K562 (cell line): ENCODE results near the gene DEFB124. TPM values are rescaled to one million over a fixed set of nuclear protein-coding genes. Genes with fewer than 3 reads are reported as not detected.

ENCODE experiments used
- ATAC-seq: fragments of 200-7000 bp; cut with Tn5 transposase; 3 replicates; pipeline ENCODE4 v1.9.1; 2020; ENCODE audit warnings: moderate library complexity
- BruUV-seq: library from RNA; stranded (reverse); fragments of 400-500 nt; replicated peaks from 2 replicates; lab custom pipeline; 2021; lab: Mats Ljungman, UMichigan
- CTCF ChIA-PET: fragments of 300-600 bp; formaldehyde crosslinking; extraction: SDS; loops from one replicate; lab custom pipeline; 2021; ENCODE audit warnings: low intra/inter-chr PET ratio; lab: Yijun Ruan, JAX
- POLR2A ChIA-PET: fragments of 300-600, 350-650 bp; sonication (Branson Sonifier 250); formaldehyde crosslinking; extraction: SDS; loops from one replicate; lab custom pipeline; 2021; ENCODE audit warnings: antibody characterized with exemption, inconsistent platforms; lab: Yijun Ruan, JAX
- DNase-seq, 4 experiments: peaks; one replicate each; pipeline versions ENCODE4 v3.0.0 to v3.0.0-alpha.2; 2011 to 2018; ENCODE audit warnings: low spot score in 3 of 4, mixed read lengths in 3 of 4; ENCODE audit errors: extremely low read depth in 1 of 4
- FAIRE-seq: peaks from 2 replicates; lab custom pipeline; 2011; peaks lifted over from hg19 to GRCh38; lab: Jason Lieb, UNC
- H2AFZ ChIP-seq: 2 replicates; pipeline ENCODE4 v1.6.0; 2011; ENCODE audit warnings: low read depth, low read length, control low read depth, inconsistent platforms
- H3K27ac ChIP-seq: fragments of 200-600 bp; 3 replicates; pipeline ENCODE4 v1.8.0; 2011; ENCODE audit warnings: low read depth, mild to moderate bottlenecking, control low read depth, inconsistent platforms, low read length, moderate library complexity, mixed read lengths; ENCODE audit errors: extremely low read depth
- H3K27me3 ChIP-seq, 2 experiments: fragments of 300-600 bp in 1 of 2; 2 replicates in 1 of 2; 3 replicates in 1 of 2; pipeline versions ENCODE4 v1.6.0 to v1.8.0; 2011; ENCODE audit warnings: inconsistent platforms in 2 of 2, low read length in 2 of 2, mild to moderate bottlenecking in 1 of 2, mixed read lengths in 1 of 2, moderate library complexity in 1 of 2; ENCODE audit not compliant: control insufficient read depth in 2 of 2, insufficient read depth in 2 of 2
- H3K36me3 ChIP-seq: fragments of 300-600 bp; 3 replicates; pipeline ENCODE4 v1.8.0; 2011; ENCODE audit warnings: mild to moderate bottlenecking, low read length, inconsistent platforms; ENCODE audit not compliant: control insufficient read depth, insufficient read depth
- H3K4me1 ChIP-seq, 2 experiments: fragments of 200-600 bp in 1 of 2; replicated peaks in 1 of 2; 2 replicates in 1 of 2; 3 replicates in 1 of 2; pipeline versions ENCODE4 v1.5.1 to v1.8.0; 2011; ENCODE audit warnings: inconsistent platforms in 2 of 2, low read length in 2 of 2, mild to moderate bottlenecking in 1 of 2, mixed read lengths in 1 of 2, moderate library complexity in 1 of 2; ENCODE audit not compliant: control insufficient read depth in 2 of 2, insufficient read depth in 2 of 2
- H3K4me2 ChIP-seq: 2 replicates; pipeline ENCODE4 v1.6.1; 2011; ENCODE audit warnings: low read length, control low read depth, inconsistent platforms, mixed read lengths; ENCODE audit not compliant: insufficient read depth
- H3K4me3 ChIP-seq: fragments of 200-600 bp; sonication (generic), shearing (Covaris generic); 2 replicates; pipeline ENCODE4 v1.5.1; 2016; ENCODE audit warnings: control low read depth, inconsistent platforms
- H3K79me2 ChIP-seq: fragments of 200-600 bp; 3 replicates; pipeline ENCODE4 v1.8.0; 2011; ENCODE audit warnings: low read length, inconsistent platforms; ENCODE audit not compliant: control insufficient read depth, insufficient read depth
- H3K9ac ChIP-seq, 2 experiments: 2 replicates each; pipeline versions ENCODE4 v1.6.0 to v1.6.1; 2011; ENCODE audit warnings: low read depth in 2 of 2, low read length in 2 of 2, control low read depth in 1 of 2, inconsistent platforms in 1 of 2, mild to moderate bottlenecking in 1 of 2, mixed read lengths in 1 of 2; ENCODE audit not compliant: insufficient read depth in 1 of 2
- H3K9me1 ChIP-seq: one replicate; pipeline ENCODE4 v1.6.0; 2011; ENCODE audit warnings: inconsistent platforms, mild to moderate bottlenecking, low read length, moderate library complexity; ENCODE audit not compliant: control insufficient read depth, insufficient read depth
- H3K9me3 ChIP-seq: replicated peaks from 2 replicates; pipeline ENCODE4 v1.5.1; 2011; ENCODE audit warnings: low read depth, low read length, inconsistent platforms; ENCODE audit not compliant: control insufficient read depth, insufficient read depth
- H4K20me1 ChIP-seq: replicated peaks from 2 replicates; pipeline ENCODE4 v1.6.1; 2011; ENCODE audit warnings: low read length, inconsistent platforms, mixed read lengths; ENCODE audit not compliant: control insufficient read depth, insufficient read depth
- CBFA2T2 ChIP-seq: fragments of 450-650 bp; conservative IDR thresholded peaks from 2 replicates; pipeline ENCODE4 v1.6.1; 2017; ENCODE audit warnings: mild to moderate bottlenecking
- CBFA2T3 ChIP-seq: fragments of 450-650 bp; IDR thresholded peaks from 2 replicates; pipeline ENCODE4 v1.6.1; 2017
- NR2C1 ChIP-seq, 2 experiments: fragments of 450-650 bp; IDR thresholded peaks; 2 replicates each; pipeline ENCODE4 v1.6.1; 2017; ENCODE audit warnings: mild to moderate bottlenecking in 2 of 2, antibody characterized with exemption in 1 of 2, inconsistent platforms in 1 of 2, missing compliant biosample characterization in 1 of 2, missing genetic modification characterization in 1 of 2
- TAF9B ChIP-seq: fragments of 450-650 bp; IDR thresholded peaks from 2 replicates; pipeline ENCODE4 v1.6.1; 2018; ENCODE audit warnings: mild to moderate bottlenecking; ENCODE audit not compliant: partially characterized antibody
- THRB ChIP-seq: fragments of 450-650 bp; formaldehyde crosslinking; conservative IDR thresholded peaks from 2 replicates; pipeline ENCODE4 v1.4.0; 2022; ENCODE audit warnings: mild to moderate bottlenecking, missing genetic modification characterization
- YY1 ChIP-seq, 3 experiments: IDR thresholded peaks; 2 replicates each; pipeline ENCODE4 v1.6.1; 2011; ENCODE audit warnings: low read length in 2 of 3, mild to moderate bottlenecking in 2 of 3, moderate library complexity in 2 of 3, borderline replicate concordance in 1 of 3, control low read depth in 1 of 3, low read depth in 1 of 3; ENCODE audit not compliant: insufficient read depth in 3 of 3, insufficient replicate concordance in 2 of 3, control insufficient read depth in 1 of 3, insufficient read length in 1 of 3; ENCODE audit errors: extremely low read depth in 1 of 3
- WGBS: fragments of 100-300 bp; shearing (Covaris generic); methylation state at CpG from one replicate; pipeline ENCODE4 v1.1.6; 2016; ENCODE audit warnings: low coverage, mixed read lengths; ENCODE audit not compliant: insufficient coverage; ENCODE audit errors: missing lambda C conversion rate; 5-methylcytosine and 5-hydroxymethylcytosine counted together
- in situ Hi-C: fragments of 300-500 bp; cut with MboI; formaldehyde crosslinking; loops from 4 replicates; pipeline ENCODE4 v1.15.0; 2018; ENCODE audit warnings: inconsistent platforms, mixed read lengths
- intact Hi-C: fragments of 100-400 bp; cut with micrococcal nuclease; formaldehyde crosslinking; loops from 2 replicates; pipeline ENCODE4 v1.14.2; 2022
- polyA plus RNA-seq, 8 experiments: library from polyadenylated mRNA; depleted of rRNA in 4 of 8; stranded (reverse) in 5 of 8; unstranded in 3 of 8; fragments of >200 nt; fragmentation: Nextera tagmentation in 2 of 8; fragmentation: Illumina TruSeq in 1 of 8; extraction: Ambion mirVana in 2 of 8; extraction: Trizol in 1 of 8; gene quantifications; 2 replicates each; pipeline versions ENCODE4 v1.2.1 to v1.2.3, GENCODE V29; 2011 to 2014; ENCODE audit warnings: inconsistent platforms in 1 of 8, missing spikeins in 1 of 8
- total RNA-seq, 7 experiments: library from RNA; depleted of rRNA in 6 of 7; stranded (reverse); fragments of >200 nt in 6 of 7; fragmentation: Illumina TruSeq in 2 of 7; extraction: Trizol in 2 of 7; gene quantifications; 2 replicates each; pipeline versions ENCODE4 v1.2.1 to v1.2.3, GENCODE V29; 2011 to 2021; ENCODE audit warnings: low replicate concordance in 1 of 7

Gene DEFB124
- total and polyA plus RNA-seq, 9 of the 15 experiments (the other 6 are each of a cell fraction or from before 2014, with no cell fraction given) = not detected

GRCh38 chr20:31508517-31509244, 33.8 kb upstream of the DEFB124 start:
- Histone ChIP-seq H3K4me3 (no peak overlapping the region), H3K79me2 (no peaks in the 10 kb centered on the region), H3K9ac (no peak overlapping the region), H3K9me1 (no peaks in the 10 kb centered on the region), H3K27ac (no peak overlapping the region), H3K4me2 (no peak overlapping the region), H3K36me3 (no peaks in the 10 kb centered on the region), H2AFZ (no peak overlapping the region), H3K9me3 (no peaks in the 10 kb centered on the region; the same call in 1 of the 2 replicates), H3K27me3 (no peaks in the 10 kb centered on the region), H4K20me1 (no peaks in the 10 kb centered on the region), H3K4me1 (peaks cover 0 to 6% of the 10 kb centered on the region in 2 experiments; a peak in 4 of 5 replicates)
- WGBS = 33% methylated on average over 5 of the region's 5 CpGs
- in situ Hi-C loops = no loop called here
- CTCF ChIA-PET = no interaction called here
- POLR2A ChIA-PET = interaction anchor here (0.7 kb wide), 1 partner anchor 17 kb away, joined by 3 read pairs; no protein-coding TSS in a partner anchor
- intact Hi-C loops = no loop called here
- TF ChIP-seq THRB (no peak), TAF9B (peak; percentile 23), CBFA2T3 (peak; percentile 58), NR2C1 (IDR thresholded peaks at IDR 0.05) (no peak), NR2C1 (tag; IDR thresholded peaks at IDR 0.05) (no peak), CBFA2T2 (0 out of 2 replicates have a peak, but pooled peaks have one; percentile 24), YY1 (IDR thresholded peaks at IDR 0.05; ENCODE audit: borderline replicate concordance in 1 of 3, control insufficient read depth in 1 of 3, extremely low read depth in 1 of 3, insufficient read depth in 3 of 3, insufficient read length in 1 of 3, insufficient replicate concordance in 2 of 3, low read depth in 1 of 3, low read length in 2 of 3) (peak in 1 of 3 experiments; percentile 57)
- FAIRE-seq (no peak), DNase-seq (no peak), ATAC-seq (peak; percentile 24; the same call in 1 of the 3 replicates)
- BruUV-seq = no TSS peak
